SK-N-SH (cell line): ENCODE measurements around the gene EML1. TPM values are rescaled to one million over a fixed set of nuclear protein-coding genes. Genes with fewer than 3 reads are reported as not detected.

Experiments
- CTCF ChIA-PET: fragments of 300-600, 350-600 bp; formaldehyde crosslinking; extraction: SDS; loops from one replicate; lab custom pipeline; 2021; lab: Yijun Ruan, JAX
- POLR2A ChIA-PET: fragments of 350-600 bp; sonication (Branson Sonifier 250); formaldehyde crosslinking; extraction: SDS; loops from one replicate; lab custom pipeline; 2020; ENCODE audit warnings: antibody characterized with exemption, inconsistent platforms; lab: Yijun Ruan, JAX
- DNase-seq: peaks from one replicate; pipeline ENCODE4 v3.0.0; 2012
- H2AFZ ChIP-seq: fragments of 200-600 bp; sonication (generic); 2 replicates; pipeline ENCODE4 v1.8.1; 2016; ENCODE audit warnings: antibody characterized with exemption, mild to moderate bottlenecking, low read depth
- H3F3A ChIP-seq: fragments of 200-600 bp; sonication (generic); replicated peaks from 2 replicates; pipeline ENCODE3; 2016; ENCODE audit warnings: antibody characterized with exemption, mild to moderate bottlenecking; ENCODE audit not compliant: insufficient read depth
- H3K27ac ChIP-seq, 2 experiments: fragments of 200-500 bp in 1 of 2; fragments of 200-600 bp in 1 of 2; sonication (Bioruptor generic) in 1 of 2; sonication (generic), shearing (Covaris generic) in 1 of 2; 2 replicates each; pipeline versions ENCODE4 v1.5.1 to v1.6.1; 2014 to 2016; ENCODE audit warnings: low read depth in 2 of 2, inconsistent platforms in 1 of 2, low read length in 1 of 2, mild to moderate bottlenecking in 1 of 2, mixed read lengths in 1 of 2
- H3K27me3 ChIP-seq: fragments of 200-600 bp; sonication (generic), shearing (Covaris generic); 2 replicates; pipeline ENCODE4 v1.6.1; 2016; ENCODE audit warnings: mixed run types; ENCODE audit not compliant: insufficient read depth
- H3K36me3 ChIP-seq, 2 experiments: fragments of 200-500 bp in 1 of 2; fragments of 200-600 bp in 1 of 2; sonication (Bioruptor generic) in 1 of 2; sonication (generic) in 1 of 2; replicated peaks in 1 of 2; 2 replicates each; pipeline versions ENCODE3 to v1.5.1; 2014 to 2016; ENCODE audit warnings: low read length in 1 of 2, mild to moderate bottlenecking in 1 of 2; ENCODE audit not compliant: insufficient read depth in 2 of 2, control insufficient read depth in 1 of 2
- H3K4me1 ChIP-seq, 2 experiments: fragments of 200-500 bp in 1 of 2; fragments of 200-600 bp in 1 of 2; sonication (Bioruptor generic) in 1 of 2; sonication (generic), shearing (Covaris generic) in 1 of 2; 2 replicates each; pipeline versions ENCODE4 v1.5.1 to v1.6.1; 2014 to 2016; ENCODE audit warnings: low read depth in 1 of 2, low read length in 1 of 2, mixed run types in 1 of 2; ENCODE audit not compliant: insufficient read depth in 2 of 2, control insufficient read depth in 1 of 2
- H3K4me2 ChIP-seq: fragments of 200-600 bp; sonication (generic), shearing (Covaris generic); 2 replicates; pipeline ENCODE4 v1.6.1; 2017; ENCODE audit warnings: mixed run types
- H3K4me3 ChIP-seq, 2 experiments: fragments of 200-500 bp in 1 of 2; fragments of 200-600 bp in 1 of 2; sonication (Bioruptor generic) in 1 of 2; sonication (generic), shearing (Covaris generic) in 1 of 2; 2 replicates each; pipeline versions ENCODE4 v1.5.1 to v1.8.1; 2014 to 2016; ENCODE audit warnings: low read depth in 2 of 2, inconsistent platforms in 1 of 2, low read length in 1 of 2, mild to moderate bottlenecking in 1 of 2, mixed read lengths in 1 of 2, moderate library complexity in 1 of 2
- H3K79me2 ChIP-seq: fragments of 200-600 bp; sonication (generic); 2 replicates; pipeline ENCODE4 v1.8.1; 2017; ENCODE audit warnings: mild to moderate bottlenecking; ENCODE audit not compliant: insufficient read depth
- H3K9ac ChIP-seq: fragments of 200-600 bp; sonication (generic); 2 replicates; pipeline ENCODE4 v1.6.1; 2017; ENCODE audit warnings: mixed run types
- H3K9me2 ChIP-seq: fragments of 200-600 bp; sonication (generic); 2 replicates; pipeline ENCODE4 v1.6.1; 2017; ENCODE audit warnings: mixed run types
- H3K9me3 ChIP-seq: fragments of 200-600 bp; sonication (generic); 2 replicates; pipeline ENCODE4 v1.6.1; 2017; ENCODE audit warnings: mixed run types, mild to moderate bottlenecking, moderate library complexity
- H4K20me1 ChIP-seq: fragments of 200-600 bp; sonication (generic); 2 replicates; pipeline ENCODE4 v1.6.1; 2017; ENCODE audit warnings: mild to moderate bottlenecking, mixed run types; ENCODE audit not compliant: insufficient read depth
- EZH2phosphoT487 ChIP-seq: fragments of 200-600 bp; sonication (generic); IDR thresholded peaks from 2 replicates; pipeline ENCODE4 v1.6.1; 2017; ENCODE audit warnings: low read depth, mixed run types, mild to moderate bottlenecking, antibody characterized with exemption, moderate library complexity, borderline replicate concordance
- FOXJ3 ChIP-seq: sonication (generic); formaldehyde crosslinking; IDR thresholded peaks from 2 replicates; pipeline ENCODE4 v1.5.1; 2020; ENCODE audit warnings: mild to moderate bottlenecking, missing genetic modification reagents
- FOXM1 ChIP-seq: IDR thresholded peaks from 2 replicates; pipeline ENCODE4 v1.4.0; 2012; ENCODE audit warnings: low read depth, mild to moderate bottlenecking
- GABPA ChIP-seq: IDR thresholded peaks from 2 replicates; pipeline ENCODE4 v1.4.0; 2012; ENCODE audit warnings: low read depth, mild to moderate bottlenecking
- MAX ChIP-seq: IDR thresholded peaks from 2 replicates; pipeline ENCODE4 v1.4.0; 2012; ENCODE audit warnings: low read depth
- MXI1 ChIP-seq: IDR thresholded peaks from 2 replicates; pipeline ENCODE4 v1.6.1; 2012; ENCODE audit warnings: mild to moderate bottlenecking, low read depth, low read length, improper control_type of control experiment
- NRF1 ChIP-seq: IDR thresholded peaks from 2 replicates; pipeline ENCODE4 v1.6.1; 2012; ENCODE audit warnings: low read depth, mild to moderate bottlenecking, low read length
- POLR2AphosphoS5 ChIP-seq: IDR thresholded peaks from 2 replicates; pipeline ENCODE4 v1.6.1; 2012; ENCODE audit warnings: low read depth, low read length
- RFX5 ChIP-seq: IDR thresholded peaks from 2 replicates; pipeline ENCODE4 v1.6.1; 2012; ENCODE audit warnings: mild to moderate bottlenecking, improper control_type of control experiment, low read length
- SMC3 ChIP-seq: IDR thresholded peaks from 2 replicates; pipeline ENCODE4 v1.6.1; 2012; ENCODE audit warnings: low read depth, low read length, improper control_type of control experiment
- TAF1 ChIP-seq: IDR thresholded peaks from 2 replicates; pipeline ENCODE4 v1.6.1; 2012; ENCODE audit warnings: low read depth, mild to moderate bottlenecking, low read length, moderate library complexity, borderline replicate concordance
- TCF12 ChIP-seq: IDR thresholded peaks from 2 replicates; pipeline ENCODE4 v1.4.0; 2012
- USF2 ChIP-seq: fragments of 150-350 bp; IDR thresholded peaks from 2 replicates; pipeline ENCODE4 v1.6.1; 2017; ENCODE audit warnings: antibody characterized with exemption, low read length, low read depth, borderline replicate concordance
- YY1 ChIP-seq: IDR thresholded peaks from 2 replicates; pipeline ENCODE4 v1.4.0; 2012; ENCODE audit warnings: low read depth, mild to moderate bottlenecking
- WGBS: methylation state at CpG from one replicate; pipeline ENCODE4 v1.1.6; 2017; ENCODE audit warnings: low lambda C conversion rate; 5-methylcytosine and 5-hydroxymethylcytosine counted together
- polyA plus RNA-seq, 3 experiments: library from polyadenylated mRNA; depleted of rRNA; stranded (reverse); fragments of >200 nt; gene quantifications; 2 replicates each; pipeline ENCODE4 v1.2.3, GENCODE V29; 2012

Gene EML1
- polyA plus RNA-seq, 1 of the 3 experiments (the other 2 are of a cell fraction): 6.3 TPM

- TF ChIP-seq YY1 (no peak), RFX5 (no peak), FOXM1 (no peak), FOXJ3 (CRISPR knock-in tag) (no peak), EZH2phosphoT487 (no peak), TAF1 (no peak)
Observed at GRCh38 chr14:99802301-99803105, 9.3 kb downstream of the EML1 start (continued).

- WGBS: 95% methylated on average over 14 of the region's 14 CpGs
- Histone ChIP-seq H3K9ac (no peak overlapping the region), H2AFZ (no peak overlapping the region), H3F3A (no peaks in the 10 kb centered on the region), H3K79me2 (peaks cover 15% of the 10 kb centered on the region; the same call in 1 of the 2 replicates), H3K4me3 (no peak overlapping the region), H3K9me2 (no peaks in the 10 kb centered on the region), H3K4me1 (peaks cover 0 to 22% of the 10 kb centered on the region in 2 experiments; a peak in 1 of 4 replicates), H3K9me3 (no peaks in the 10 kb centered on the region), H3K27me3 (no peaks in the 10 kb centered on the region), H3K4me2 (no peak overlapping the region), H4K20me1 (0 out of 2 replicates have a peak, but pooled peaks cover 5% of the 10 kb centered on the region), H3K27ac (no peak overlapping the region), H3K36me3 (no peaks in the 10 kb centered on the region)
- DNase-seq: no peak
- ChIA-PET POLR2A (no interaction called here), CTCF (interaction anchor here (1.4 to 2.7 kb wide), 2 partner anchors 10 to 73 kb away, joined by 5 to 14 read pairs; partner anchors contain the start of gene EML1)
- TF ChIP-seq TAF1: no peak
- TF ChIP-seq YY1: no peak
- no peak for TF ChIP-seq GABPA
- TF ChIP-seq USF2: no peak
- no peak for TF ChIP-seq NRF1
- no peak for TF ChIP-seq TCF12
- no peak for TF ChIP-seq POLR2AphosphoS5
- TF ChIP-seq MXI1: no peak
- TF ChIP-seq MAX: no peak
- no peak for TF ChIP-seq SMC3
Observed at GRCh38 chr14:99803106-99803775, 10.0 kb downstream of the EML1 start.
